Fibroblast of skin of right quadriceps (primary cell): ENCODE measurements around the gene FAM221A.
"Not testable (repeated sequence)": the region's sequence is repeated elsewhere in the genome, so short reads cannot be mapped to it uniquely, and the experiment has no call there.

Experiments used
- DNase-seq: peaks from one replicate; pipeline ENCODE4 v3.0.0-alpha.2; 2013

The FAM221A gene

GRCh38 chr7:23709081-23709750, 29.2 kb downstream of the FAM221A start:
- no peak for DNase-seq

- no peak for DNase-seq
These were observed 30.0 kb downstream of the FAM221A start, which contains the start of gene STK31 for GRCh38 chr7:23710000-23710399. TSS of gene STK31 (plus strand) at chr7:23710219. CDS start at chr7:23710286, 67 bp downstream.

GRCh38 chr7:23712368-23713284, 32.6 kb downstream of the FAM221A start:
- peak; percentile 68 for DNase-seq

- peak; percentile 88 for DNase-seq
These were observed 33.5 kb downstream of the FAM221A start for GRCh38 chr7:23713285-23714149.

- no peak for DNase-seq
These were observed 34.1 kb downstream of the FAM221A start for GRCh38 chr7:23714150-23714464.

GRCh38 chr7:23714579-23714978, 34.6 kb downstream of the FAM221A start:
- no peak for DNase-seq

GRCh38 chr7:23715099-23715498, 35.1 kb downstream of the FAM221A start:
- DNase-seq: no peak

- DNase-seq: no peak
These were observed 37.8 kb downstream of the FAM221A start for GRCh38 chr7:23717788-23718187.

GRCh38 chr7:23721456-23721855, 41.5 kb downstream of the FAM221A start:
- DNase-seq: no peak

- not testable (repeated sequence) for DNase-seq
These were observed 42.7 kb downstream of the FAM221A start for GRCh38 chr7:23722587-23723216.

GRCh38 chr7:23724113-23724512, 44.1 kb downstream of the FAM221A start:
- DNase-seq: not testable (repeated sequence)

- no peak for DNase-seq
These were observed 62.1 kb downstream of the FAM221A start for GRCh38 chr7:23742051-23742450.

- no peak for DNase-seq
These were observed 63.2 kb downstream of the FAM221A start for GRCh38 chr7:23743226-23743625.

GRCh38 chr7:23746629-23747028, 66.6 kb downstream of the FAM221A start:
- DNase-seq: no peak

- no peak for DNase-seq
These were observed 71.9 kb downstream of the FAM221A start for GRCh38 chr7:23751852-23752251.
